ENCODE data around the gene WDR54.
A peak's percentile ranks its signal among the peaks of the same experiment; 100 is the strongest.

Gene WDR54

GRCh38 chr2:74441690-74442482, 20.4 kb downstream of the WDR54 start, which contains the start of gene RTKN (continued):
- TF ChIP-seq ZBTB49 (tag by site-specific recombination; IDR thresholded peaks at IDR 0.05; ENCODE audit: low read depth): no peak
- TF ChIP-seq ZNF600 (tag by site-specific recombination; IDR thresholded peaks at IDR 0.05): peak; percentile 34; the same call in 1 of the 2 replicates
- peak; percentile 85; the same call in 1 of the 2 replicates for TF ChIP-seq KLF8 (tag by site-specific recombination; IDR thresholded peaks at IDR 0.05)
- TF ChIP-seq ZFP37 (tag by site-specific recombination; IDR thresholded peaks at IDR 0.05): peak; percentile 84; the same call in 1 of the 2 replicates
- 0 out of 2 replicates have a peak, but pooled peaks have one; percentile 11 for TF ChIP-seq ZNF843 (tag by site-specific recombination; IDR thresholded peaks at IDR 0.05)
- peak; percentile 55 for TF ChIP-seq PBX3 (CRISPR knock-in tag; IDR thresholded peaks at IDR 0.05)
- TF ChIP-seq ZNF654 (tag by site-specific recombination; IDR thresholded peaks at IDR 0.05; ENCODE audit: low read depth): no peak
- no peak for TF ChIP-seq ZNF223 (tag by site-specific recombination; IDR thresholded peaks at IDR 0.05)
- peak; percentile 27; the same call in 1 of the 2 replicates for TF ChIP-seq ZBTB11 (tag by site-specific recombination; conservative IDR thresholded peaks at IDR 0.05; ENCODE audit: low read depth)
- TF ChIP-seq ZXDB (tag by site-specific recombination; IDR thresholded peaks at IDR 0.05): peak; percentile 84
- no peak for TF ChIP-seq ZNF23 (tag by site-specific recombination; IDR thresholded peaks at IDR 0.05; ENCODE audit: borderline replicate concordance)
- TF ChIP-seq ZNF629 (tag by site-specific recombination; IDR thresholded peaks at IDR 0.05): peak; percentile 36; the same call in 1 of the 2 replicates
- peak; percentile 41; the same call in 1 of the 2 replicates for TF ChIP-seq ZNF501 (tag by site-specific recombination; IDR thresholded peaks at IDR 0.05)
- peak; percentile 70 for TF ChIP-seq EGR2 (tag by site-specific recombination; IDR thresholded peaks at IDR 0.05; ENCODE audit: low read depth)
- TF ChIP-seq KLF9 (tag by site-specific recombination; IDR thresholded peaks at IDR 0.05; ENCODE audit: low read depth): peak; percentile 63; the same call in 1 of the 2 replicates
- peak; percentile 93 for TF ChIP-seq ZNF76 (tag by site-specific recombination; IDR thresholded peaks at IDR 0.05; ENCODE audit: borderline replicate concordance, low read depth)
- peak; percentile 63; the same call in 1 of the 2 replicates for TF ChIP-seq GLIS1 (tag by site-specific recombination; IDR thresholded peaks at IDR 0.05)
- TF ChIP-seq SP3 (tag by site-specific recombination; IDR thresholded peaks at IDR 0.05): peak; percentile 67
- TF ChIP-seq ZNF366 (tag by site-specific recombination; conservative IDR thresholded peaks at IDR 0.05): peak; percentile 39; the same call in 1 of the 2 replicates
- no peak for TF ChIP-seq ZFP69B (tag by site-specific recombination; IDR thresholded peaks at IDR 0.05)
- TF ChIP-seq PATZ1 (tag by site-specific recombination; IDR thresholded peaks at IDR 0.05): peak; percentile 79
- peak; percentile 53; the same call in 1 of the 2 replicates for TF ChIP-seq KLF16 (tag by site-specific recombination; IDR thresholded peaks at IDR 0.05)
- TF ChIP-seq ZNF19 (tag by site-specific recombination; IDR thresholded peaks at IDR 0.05; ENCODE audit: low read depth): no peak
- no peak for TF ChIP-seq ZNF560 (tag by site-specific recombination; IDR thresholded peaks at IDR 0.05; ENCODE audit: borderline replicate concordance)
- TF ChIP-seq ZBTB17 (tag by site-specific recombination; IDR thresholded peaks at IDR 0.05): peak; percentile 97
- no peak for TF ChIP-seq PRDM6 (tag by site-specific recombination; IDR thresholded peaks at IDR 0.05)
